ENCODE data around the gene BCDIN3D. TPM values are rescaled to one million over a fixed set of nuclear protein-coding genes. Genes with fewer than 3 reads are reported as not detected.

The BCDIN3D gene
- total and polyA plus RNA-seq, 2 of the 8 experiments (the other 6 are each of a cell fraction or from before 2014, with no cell fraction given) = 1.6 to 2.4 TPM

DNA sequence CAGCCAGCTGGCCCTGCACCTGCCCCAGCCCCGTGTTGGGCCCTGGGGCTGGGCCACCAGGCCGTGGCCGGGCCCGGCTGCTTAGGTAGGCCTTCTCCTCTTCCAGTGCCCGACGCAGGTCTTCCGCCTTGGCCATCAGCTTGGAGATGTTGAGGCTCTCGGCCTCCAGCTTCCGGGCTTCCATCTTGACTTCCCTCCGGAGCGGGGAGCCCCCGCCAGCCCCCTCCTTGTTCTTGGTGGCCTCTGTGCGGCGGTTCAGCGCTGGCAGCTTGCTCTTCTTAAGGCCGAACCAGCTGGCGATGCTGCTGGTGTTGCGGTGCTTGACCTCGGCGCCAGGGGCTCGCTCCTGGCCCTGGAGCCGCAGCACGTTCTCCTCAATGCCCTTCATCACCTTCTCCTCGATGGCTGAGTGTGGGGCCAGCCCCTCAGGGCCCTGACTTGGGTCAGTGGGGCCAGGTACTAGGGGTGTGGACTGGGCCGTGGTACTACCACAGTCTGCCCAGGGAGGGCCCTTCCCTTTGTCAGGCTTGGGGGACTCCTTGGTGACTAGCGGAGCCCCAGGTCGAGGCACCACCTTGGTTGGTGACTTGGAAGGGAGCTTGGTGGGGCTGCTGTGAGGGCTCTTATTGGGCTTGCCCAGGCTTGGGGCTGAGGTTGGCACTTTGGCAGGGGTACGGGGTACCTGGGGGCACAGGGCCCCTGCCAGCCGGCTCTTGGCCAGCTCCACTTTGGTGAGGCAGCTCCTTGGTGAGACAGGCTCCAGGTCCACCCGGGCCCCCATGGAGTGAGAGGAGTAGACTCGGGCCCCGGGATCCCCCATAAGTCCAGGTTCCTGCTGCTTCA, 47.9 kb downstream of the BCDIN3D start (continued):
- TF ChIP-seq CEBPB (IDR thresholded peaks at IDR 0.05; ENCODE audit: low read depth, low read length) = no peak
- no peak for TF ChIP-seq SIN3A (conservative IDR thresholded peaks at IDR 0.05 in 1 of 2, IDR thresholded peaks at IDR 0.05 in 1 of 2; ENCODE audit: low read depth in 1 of 2, low read length in 2 of 2)

Measured in H1 (cell line).